ENCODE measurements around the gene IER3. TPM values are rescaled to one million over a fixed set of nuclear protein-coding genes. Genes with fewer than 3 reads are reported as not detected.

Gene IER3
- total RNA-seq, 2 donors from 2014 or later, result 174 to 197 TPM

- H3K36me3 Mint-ChIP-seq (ENCODE audit: insufficient read depth in 2 of 2), result peaks cover 0 to 2% of the 10 kb centered on the region in 2 donors
- H3K9me3 Mint-ChIP-seq, result no peaks in the 10 kb centered on the region
- DNase-seq, result no peak
- peak overlapping the region in 1 of 2 donors; percentile 12 for H3K4me3 Mint-ChIP-seq
- ATAC-seq (replicated peaks in 1 of 2), result no peak
- H3K27ac Mint-ChIP-seq, result no peak overlapping the region
- H3K4me1 Mint-ChIP-seq (ENCODE audit: low read depth), result peaks cover 75% of the 10 kb centered on the region
- no peaks in the 10 kb centered on the region for H3K27me3 Mint-ChIP-seq (ENCODE audit: low read depth)
Observed at GRCh38 chr6:30778001-30778635, 33.8 kb upstream of the IER3 start.

- Mint-ChIP-seq H3K27ac (no peak overlapping the region), H3K27me3 (ENCODE audit: low read depth) (no peaks in the 10 kb centered on the region), H3K36me3 (ENCODE audit: insufficient read depth in 2 of 2) (peaks cover 4 to 6% of the 10 kb centered on the region in 2 donors), H3K9me3 (peaks cover 0 to 4% of the 10 kb centered on the region in 2 donors), H3K4me3 (no peak overlapping the region), H3K4me1 (ENCODE audit: low read depth) (peaks cover 76% of the 10 kb centered on the region)
- DNase-seq (no peak), ATAC-seq (replicated peaks in 1 of 2) (no peak)
Observed at GRCh38 chr6:30777155-30777485, 32.8 kb upstream of the IER3 start.

- ATAC-seq (replicated peaks in 1 of 2) (no peak), DNase-seq (no peak)
- H3K4me1 Mint-ChIP-seq (ENCODE audit: low read depth), result peaks cover 74% of the 10 kb centered on the region
- peaks cover 0 to 4% of the 10 kb centered on the region in 2 donors for H3K9me3 Mint-ChIP-seq
- H3K27me3 Mint-ChIP-seq (ENCODE audit: low read depth), result no peaks in the 10 kb centered on the region
- H3K4me3 Mint-ChIP-seq, result no peak overlapping the region
- peaks cover 4 to 6% of the 10 kb centered on the region in 2 donors for H3K36me3 Mint-ChIP-seq (ENCODE audit: insufficient read depth in 2 of 2)
- no peak overlapping the region for H3K27ac Mint-ChIP-seq
Observed at GRCh38 chr6:30776390-30777154, 32.2 kb upstream of the IER3 start.

GRCh38 chr6:30775104-30775503 is 30.8 kb upstream of the IER3 start:
- no peak for ATAC-seq (replicated peaks in 1 of 2)
- Mint-ChIP-seq H3K9me3 (peaks cover 2 to 4% of the 10 kb centered on the region in 2 donors), H3K27ac (no peak overlapping the region), H3K4me3 (no peak overlapping the region), H3K36me3 (ENCODE audit: insufficient read depth in 2 of 2) (peaks cover 4% of the 10 kb centered on the region in 2 donors), H3K4me1 (ENCODE audit: low read depth) (peaks cover 71% of the 10 kb centered on the region), H3K27me3 (ENCODE audit: low read depth) (no peaks in the 10 kb centered on the region)
- no peak for DNase-seq

- Mint-ChIP-seq H3K4me1 (ENCODE audit: low read depth) (peaks cover 71% of the 10 kb centered on the region), H3K36me3 (ENCODE audit: insufficient read depth in 2 of 2) (peaks cover 4% of the 10 kb centered on the region in 2 donors), H3K27ac (no peak overlapping the region), H3K27me3 (ENCODE audit: low read depth) (no peaks in the 10 kb centered on the region), H3K4me3 (no peak overlapping the region), H3K9me3 (peaks cover 2 to 4% of the 10 kb centered on the region in 2 donors)
- no peak for ATAC-seq (replicated peaks in 1 of 2)
- no peak for DNase-seq
Observed at GRCh38 chr6:30774701-30775100, 30.4 kb upstream of the IER3 start.

GRCh38 chr6:30770592-30770991 is 26.2 kb upstream of the IER3 start:
- Mint-ChIP-seq H3K27ac (peak overlapping the region; percentile 93), H3K36me3 (ENCODE audit: insufficient read depth in 2 of 2) (peaks cover 4 to 5% of the 10 kb centered on the region in 2 donors), H3K27me3 (ENCODE audit: low read depth) (no peaks in the 10 kb centered on the region), H3K9me3 (peaks cover 2 to 5% of the 10 kb centered on the region in 2 donors), H3K4me3 (peak overlapping the region in 1 of 2 donors; percentile 21), H3K4me1 (ENCODE audit: low read depth) (peaks cover 79% of the 10 kb centered on the region)
- DNase-seq (no peak), ATAC-seq (replicated peaks in 1 of 2) (no peak)

DNA sequence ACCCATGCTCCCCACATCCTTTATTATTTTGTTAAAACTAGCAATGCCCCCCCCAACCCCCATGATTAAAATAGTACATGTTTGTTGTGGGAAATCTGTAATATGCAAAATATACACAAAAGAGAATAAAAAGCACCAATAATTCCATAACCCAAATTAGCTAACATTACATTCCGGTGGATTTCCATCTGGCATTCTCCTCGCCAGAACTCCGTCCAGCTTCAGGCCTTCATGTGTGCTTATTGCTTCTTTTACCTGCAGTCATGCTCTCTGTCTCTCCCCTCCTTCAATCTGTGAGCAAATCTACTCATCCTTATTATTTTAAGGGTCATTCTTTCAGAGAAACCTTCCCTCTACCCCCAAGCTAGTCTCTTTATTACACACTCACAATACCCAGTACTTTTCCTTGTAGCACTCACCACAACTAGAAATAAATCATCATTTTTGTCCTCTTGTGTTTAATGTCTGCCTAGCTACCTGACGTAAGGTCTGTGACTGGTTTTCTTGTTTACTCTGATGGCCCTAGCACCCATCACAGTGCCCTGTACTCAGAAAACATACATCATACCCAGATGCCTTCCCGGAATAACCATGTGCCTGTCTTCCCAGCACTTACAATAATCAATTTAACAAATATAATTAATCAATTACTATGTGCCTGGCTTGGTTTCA is 25.6 kb upstream of the IER3 start:
- Mint-ChIP-seq H3K4me1 (ENCODE audit: low read depth) (peaks cover 84% of the 10 kb centered on the region), H3K27ac (peak overlapping the region; percentile 93), H3K36me3 (ENCODE audit: insufficient read depth in 2 of 2) (peaks cover 4 to 5% of the 10 kb centered on the region in 2 donors), H3K4me3 (peak overlapping the region; percentile 73 to 80), H3K9me3 (peaks cover 2 to 5% of the 10 kb centered on the region in 2 donors), H3K27me3 (ENCODE audit: low read depth) (no peaks in the 10 kb centered on the region)
- DNase-seq (peak; percentile 37 to 38), ATAC-seq (replicated peaks in 1 of 2) (peak; percentile 52 to 64)

- Mint-ChIP-seq H3K4me1 (ENCODE audit: low read depth) (peaks cover 91% of the 10 kb centered on the region), H3K27ac (peak overlapping the region; percentile 93), H3K36me3 (ENCODE audit: insufficient read depth in 2 of 2) (peaks cover 4 to 8% of the 10 kb centered on the region in 2 donors), H3K9me3 (peaks cover 2 to 5% of the 10 kb centered on the region in 2 donors), H3K4me3 (peak overlapping the region; percentile 73 to 80), H3K27me3 (ENCODE audit: low read depth) (no peaks in the 10 kb centered on the region)
- ATAC-seq (replicated peaks in 1 of 2) (peak; percentile 75 to 76), DNase-seq (peak; percentile 80 to 87)
Observed at GRCh38 chr6:30769088-30769852, 24.9 kb upstream of the IER3 start.

DNA sequence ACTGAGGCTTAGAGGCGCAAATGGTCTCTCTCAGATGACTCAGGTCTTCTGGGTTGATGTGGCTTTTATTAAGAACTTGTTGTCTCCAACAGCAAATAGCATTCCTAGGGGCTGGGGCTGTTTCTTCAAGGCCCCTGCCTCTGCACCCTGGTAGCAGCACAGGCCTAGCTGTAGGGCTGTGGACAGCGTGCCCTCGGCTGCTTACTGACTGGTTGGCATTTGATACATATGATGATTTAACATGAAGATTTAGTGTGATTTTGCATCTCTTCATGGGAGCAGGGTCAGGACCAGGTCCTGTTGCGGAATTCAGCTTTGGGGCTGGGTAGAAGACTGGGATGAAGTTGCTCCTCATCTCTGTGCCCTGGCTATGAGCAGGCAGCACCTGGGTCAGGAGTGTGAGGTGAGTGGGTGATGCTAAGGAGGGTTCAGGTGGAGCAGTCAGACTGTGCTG is 24.3 kb upstream of the IER3 start:
- H3K36me3 Mint-ChIP-seq (ENCODE audit: insufficient read depth in 2 of 2), result peaks cover 4 to 9% of the 10 kb centered on the region in 2 donors
- peaks cover 91% of the 10 kb centered on the region for H3K4me1 Mint-ChIP-seq (ENCODE audit: low read depth)
- peak; percentile 18 to 24 for DNase-seq

DNA sequence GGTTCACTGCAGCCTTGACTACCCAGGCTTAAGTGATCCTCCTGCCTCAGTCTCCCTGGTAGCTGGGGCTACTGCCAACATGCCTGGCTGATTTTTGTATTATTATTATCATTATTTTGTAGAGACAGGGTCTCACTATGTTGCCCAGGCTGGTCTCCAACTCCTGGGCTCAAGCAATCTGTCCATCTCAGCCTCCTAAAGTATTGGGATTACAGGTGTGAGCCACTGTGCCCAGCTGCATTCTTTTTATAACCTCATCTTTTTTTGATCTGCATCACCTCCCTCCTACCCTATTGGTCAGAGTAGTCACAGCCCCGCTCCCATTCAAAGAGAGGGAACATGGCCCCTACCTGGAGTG is 23.6 kb upstream of the IER3 start:
- H3K4me1 Mint-ChIP-seq (ENCODE audit: low read depth), result peaks cover 91% of the 10 kb centered on the region
- H3K4me3 Mint-ChIP-seq, result peak overlapping the region; percentile 73 to 80
- DNase-seq (no peak), ATAC-seq (replicated peaks in 1 of 2) (no peak)
- H3K9me3 Mint-ChIP-seq, result peaks cover 2 to 5% of the 10 kb centered on the region in 2 donors
- H3K36me3 Mint-ChIP-seq (ENCODE audit: insufficient read depth in 2 of 2), result peaks cover 4 to 9% of the 10 kb centered on the region in 2 donors
- no peaks in the 10 kb centered on the region for H3K27me3 Mint-ChIP-seq (ENCODE audit: low read depth)
- H3K27ac Mint-ChIP-seq, result peak overlapping the region; percentile 87

More for the DNA sequence above, 24.3 kb upstream of the IER3 start:
- peak in 1 of 2 donors; percentile 40 for ATAC-seq (replicated peaks in 1 of 2)
- Mint-ChIP-seq H3K4me3 (peak overlapping the region; percentile 73 to 80), H3K27ac (peak overlapping the region; percentile 87), H3K27me3 (ENCODE audit: low read depth) (no peaks in the 10 kb centered on the region), H3K9me3 (peaks cover 2 to 5% of the 10 kb centered on the region in 2 donors)

DNA sequence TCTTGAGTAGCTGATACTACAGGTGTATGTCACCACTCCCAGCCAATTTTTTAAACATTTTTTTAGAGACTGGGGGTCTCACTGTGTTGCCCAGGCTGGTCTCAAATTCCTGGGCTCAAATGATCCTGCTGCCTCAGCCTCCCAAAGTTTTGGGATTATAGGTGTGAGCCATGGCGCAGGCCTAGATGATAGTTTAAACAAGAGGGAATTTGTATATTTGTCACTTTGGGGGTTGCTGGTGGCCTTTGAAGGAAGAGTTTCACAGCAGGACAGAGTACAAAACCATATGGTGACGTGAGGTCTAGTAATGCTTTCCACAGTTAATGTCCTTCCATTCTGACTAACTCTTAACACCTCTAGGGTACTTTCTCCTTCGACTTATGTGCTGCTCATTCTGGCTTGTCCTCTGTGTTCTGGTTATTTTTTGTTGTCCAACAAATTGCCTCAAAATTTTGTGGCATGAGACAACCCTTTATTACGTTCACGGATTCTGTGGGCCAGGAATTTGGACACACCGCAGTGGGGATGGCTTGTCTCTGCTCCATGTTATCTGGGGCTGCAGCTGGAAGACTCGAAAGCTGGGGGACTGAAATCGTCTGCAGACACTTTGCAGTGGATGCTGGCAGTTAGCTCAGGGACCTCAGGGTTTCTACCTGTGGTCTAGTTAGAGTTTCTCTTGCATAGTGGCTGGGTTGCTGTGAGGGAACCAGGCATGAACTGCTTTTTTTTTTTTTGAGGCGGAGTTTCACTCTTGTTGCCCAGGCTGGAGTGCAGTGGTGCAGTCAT is 23.0 kb upstream of the IER3 start:
- H3K4me3 Mint-ChIP-seq, result peak overlapping the region; percentile 73 to 80
- peaks cover 91% of the 10 kb centered on the region for H3K4me1 Mint-ChIP-seq (ENCODE audit: low read depth)
- H3K27me3 Mint-ChIP-seq (ENCODE audit: low read depth), result no peaks in the 10 kb centered on the region
- ATAC-seq (replicated peaks in 1 of 2) (peak; percentile 60 to 68), DNase-seq (peak; percentile 34 to 61)
- peak overlapping the region; percentile 87 for H3K27ac Mint-ChIP-seq
- H3K9me3 Mint-ChIP-seq, result peaks cover 2 to 4% of the 10 kb centered on the region in 2 donors
- H3K36me3 Mint-ChIP-seq (ENCODE audit: insufficient read depth in 2 of 2), result peaks cover 2 to 8% of the 10 kb centered on the region in 2 donors
